IMR-90 (cell line): ENCODE measurements around the gene PDLIM1. TPM values are rescaled to one million over a fixed set of nuclear protein-coding genes. Genes with fewer than 3 reads are reported as not detected.

ENCODE experiments used
- ATAC-seq: fragments of 200-7000 bp; cut with Tn5 transposase; 2 replicates; pipeline ENCODE4 v1.9.1; 2020; ENCODE audit warnings: low read depth, mild to moderate bottlenecking, moderate library complexity
- BruUV-seq: library from RNA; stranded (reverse); fragments of 400-500 nt; replicated peaks from 2 replicates; lab custom pipeline; 2021; lab: Mats Ljungman, UMichigan
- CTCF ChIA-PET: fragments of 300-600 bp; formaldehyde crosslinking; extraction: SDS; loops from one replicate; lab custom pipeline; 2021; ENCODE audit warnings: antibody characterized with exemption; lab: Yijun Ruan, JAX
- POLR2A ChIA-PET: fragments of 300-600 bp; sonication (Branson Sonifier 250); formaldehyde crosslinking; loops from one replicate; lab custom pipeline; 2022; ENCODE audit warnings: antibody characterized with exemption; ENCODE audit not compliant: unreplicated experiment; lab: Charles Lee
- DNase-seq: peaks from one replicate; pipeline ENCODE4 v3.0.0; 2013
- H2AFZ ChIP-seq: replicated peaks from 2 replicates; pipeline ENCODE3; 2013; ENCODE audit warnings: low read length, mild to moderate bottlenecking; ENCODE audit not compliant: poor library complexity
- H2AK5ac ChIP-seq: 2 replicates; pipeline ENCODE4 v1.6.1; 2013; ENCODE audit warnings: low read depth, low read length, inconsistent platforms
- H2AK9ac ChIP-seq: replicated peaks from 2 replicates; pipeline ENCODE3; 2013; ENCODE audit warnings: mild to moderate bottlenecking, low read depth, low read length, moderate library complexity; ENCODE audit not compliant: poor library complexity
- H2BK120ac ChIP-seq: 2 replicates; pipeline ENCODE4 v1.6.1; 2013; ENCODE audit warnings: low read depth, low read length, inconsistent platforms
- H2BK15ac ChIP-seq: 3 replicates; pipeline ENCODE4 v1.6.1; 2013; ENCODE audit warnings: low read depth, low read length, inconsistent platforms
- H2BK20ac ChIP-seq: 2 replicates; pipeline ENCODE4 v1.6.1; 2013; ENCODE audit warnings: low read depth, mild to moderate bottlenecking, inconsistent platforms, low read length, moderate library complexity
- H2BK5ac ChIP-seq: 2 replicates; pipeline ENCODE4 v1.6.1; 2013; ENCODE audit warnings: mild to moderate bottlenecking, low read depth, low read length, inconsistent platforms; ENCODE audit not compliant: poor library complexity, severe bottlenecking
- H3K14ac ChIP-seq: replicated peaks from 2 replicates; pipeline ENCODE4 v1.6.1; 2013; ENCODE audit warnings: low read depth, low read length, inconsistent platforms
- H3K18ac ChIP-seq: 2 replicates; pipeline ENCODE4 v1.6.1; 2013; ENCODE audit warnings: low read depth, low read length, control low read depth
- H3K23ac ChIP-seq: 2 replicates; pipeline ENCODE4 v1.6.1; 2013; ENCODE audit warnings: low read depth, low read length, inconsistent platforms
- H3K27ac ChIP-seq: 2 replicates; pipeline ENCODE4 v1.5.1; 2013; ENCODE audit warnings: mild to moderate bottlenecking, control low read depth, low read length; ENCODE audit not compliant: insufficient read depth
- H3K27me3 ChIP-seq: 2 replicates; pipeline ENCODE4 v1.6.1; 2013; ENCODE audit warnings: low read length; ENCODE audit not compliant: control insufficient read depth, insufficient read depth
- H3K36me3 ChIP-seq: 2 replicates; pipeline ENCODE4 v1.6.1; 2013; ENCODE audit warnings: low read length, mixed read lengths; ENCODE audit not compliant: control insufficient read depth, insufficient read depth
- H3K4ac ChIP-seq: 2 replicates; pipeline ENCODE4 v1.6.1; 2013; ENCODE audit warnings: low read depth, low read length, inconsistent platforms
- H3K4me1 ChIP-seq: 2 replicates; pipeline ENCODE4 v1.6.1; 2013; ENCODE audit warnings: low read length, mixed read lengths; ENCODE audit not compliant: control insufficient read depth, insufficient read depth
- H3K4me2 ChIP-seq: 2 replicates; pipeline ENCODE4 v1.6.1; 2013; ENCODE audit warnings: low read depth, mild to moderate bottlenecking, control low read depth, low read length, moderate library complexity
- H3K4me3 ChIP-seq: 2 replicates; pipeline ENCODE4 v1.5.1; 2013; ENCODE audit warnings: low read depth, mild to moderate bottlenecking, control low read depth, low read length, moderate library complexity; ENCODE audit not compliant: insufficient read depth
- H3K56ac ChIP-seq: 2 replicates; pipeline ENCODE4 v1.6.1; 2013; ENCODE audit warnings: low read length, inconsistent platforms; ENCODE audit not compliant: insufficient read depth; ENCODE audit errors: extremely low read depth
- H3K79me1 ChIP-seq, 2 experiments: 2 replicates each; pipeline ENCODE4 v1.6.1; 2013; ENCODE audit warnings: low read length in 2 of 2, inconsistent platforms in 1 of 2, low read depth in 1 of 2
- H3K9ac ChIP-seq: 2 replicates; pipeline ENCODE4 v1.6.1; 2013; ENCODE audit warnings: low read depth, low read length, control low read depth
- H3K9me1 ChIP-seq: 2 replicates; pipeline ENCODE4 v1.6.1; 2013; ENCODE audit warnings: low read length, inconsistent platforms; ENCODE audit not compliant: insufficient read depth
- H3K9me3 ChIP-seq: 2 replicates; pipeline ENCODE4 v1.6.1; 2013; ENCODE audit warnings: low read length; ENCODE audit not compliant: control insufficient read depth, insufficient read depth
- H4K20me1 ChIP-seq: 2 replicates; pipeline ENCODE4 v1.6.1; 2013; ENCODE audit warnings: low read length, inconsistent platforms; ENCODE audit not compliant: insufficient read depth
- H4K5ac ChIP-seq: 2 replicates; pipeline ENCODE4 v1.6.1; 2013; ENCODE audit warnings: mild to moderate bottlenecking, low read depth, low read length, control low read depth
- H4K8ac ChIP-seq, 2 experiments: 2 replicates each; pipeline ENCODE4 v1.6.1; 2013; ENCODE audit warnings: low read depth in 2 of 2, low read length in 2 of 2, control low read depth in 1 of 2, inconsistent platforms in 1 of 2
- H4K91ac ChIP-seq: 2 replicates; pipeline ENCODE4 v1.6.1; 2013; ENCODE audit warnings: low read depth, low read length, inconsistent platforms; ENCODE audit not compliant: insufficient read depth
- BHLHE40 ChIP-seq: fragments of 150-350 bp; IDR thresholded peaks from 2 replicates; pipeline ENCODE4 v1.6.1; 2016; ENCODE audit warnings: mild to moderate bottlenecking, low read depth, low read length
- FOS ChIP-seq: fragments of 150-350 bp; IDR thresholded peaks from 2 replicates; pipeline ENCODE4 v1.6.1; 2016; ENCODE audit warnings: low read depth, low read length
- MXI1 ChIP-seq: IDR thresholded peaks from 2 replicates; pipeline ENCODE4 v1.6.1; 2012; ENCODE audit warnings: low read depth, mild to moderate bottlenecking, low read length, moderate library complexity, borderline replicate concordance
- POLR2A ChIP-seq: IDR thresholded peaks from 2 replicates; pipeline ENCODE4 v1.6.1; 2012; ENCODE audit warnings: mild to moderate bottlenecking, low read depth, low read length
- SMC3 ChIP-seq: fragments of 150-350 bp; IDR thresholded peaks from 2 replicates; pipeline ENCODE4 v1.6.1; 2016; ENCODE audit warnings: low read depth, mild to moderate bottlenecking, antibody characterized with exemption, low read length, moderate library complexity
- USF2 ChIP-seq: fragments of 150-350 bp; IDR thresholded peaks from 2 replicates; pipeline ENCODE4 v1.6.1; 2017; ENCODE audit warnings: mild to moderate bottlenecking, antibody characterized with exemption, low read length, low read depth
- WGBS, 2 experiments: methylation state at CpG; one replicate each; pipeline versions ENCODE4 v1.1.5 to v1.1.7; 2013; ENCODE audit warnings: missing lambda C conversion rate in 2 of 2; ENCODE audit not compliant: insufficient read length in 1 of 2; ENCODE audit errors: extremely low coverage in 2 of 2; 5-methylcytosine and 5-hydroxymethylcytosine counted together
- dilution Hi-C: fragments of 300-500 bp; cut with HindIII; formaldehyde crosslinking; loops from one replicate; pipeline ENCODE4 v1.14.3; 2018; ENCODE audit warnings: low sequenced_read_pairs; ENCODE audit not compliant: unreplicated experiment
- in situ Hi-C: fragments of 300-500 bp; cut with MboI; formaldehyde crosslinking; loops from 3 replicates; pipeline ENCODE4 v1.14.3; 2019; ENCODE audit warnings: low sequenced_read_pairs, inconsistent platforms, mixed read lengths
- intact Hi-C: fragments of 100-400 bp; cut with micrococcal nuclease; formaldehyde crosslinking; loops from 2 replicates; pipeline ENCODE4 v1.10.0; 2022
- polyA plus RNA-seq, 3 experiments: library from polyadenylated mRNA; depleted of rRNA; stranded (reverse); fragments of >200 nt; gene quantifications; 2 replicates each; pipeline ENCODE4 v1.2.3, GENCODE V29; 2012; ENCODE audit warnings: low replicate concordance in 1 of 3
- total RNA-seq: library from RNA; depleted of rRNA; stranded (reverse); fragments of >200 nt; gene quantifications from 2 replicates; pipeline ENCODE4 v1.2.3, GENCODE V29; 2012

The PDLIM1 gene
- total and polyA plus RNA-seq, 2 of the 4 experiments (the other 2 are of a cell fraction) = 30.1 to 187 TPM

- BruUV-seq = no TSS peak
- DNase-seq (no peak), ATAC-seq (no peak)
- no peak overlapping the region for H4K5ac ChIP-seq
- in situ Hi-C loops (no loop called here), dilution Hi-C loops (no loop called here), intact Hi-C loops (loop anchor here (1.0 kb wide), 1 partner anchor 8 kb away; no protein-coding TSS in a partner anchor)
- ChIA-PET CTCF (interaction anchor here (1.6 to 1.7 kb wide), 2 partner anchors 44 to 76 kb away, joined by 6 to 7 read pairs; no protein-coding TSS in a partner anchor), POLR2A (interaction anchor here (1.0 to 1.4 kb wide), 2 partner anchors 10 to 46 kb away, joined by 3 to 8 read pairs; no protein-coding TSS in a partner anchor)
- H3K9ac ChIP-seq = no peak overlapping the region
- no peak overlapping the region for H3K18ac ChIP-seq
- H2BK15ac ChIP-seq = no peak overlapping the region
- H3K4me2 ChIP-seq = 0 out of 2 replicates have a peak overlapping the region, but pooled peaks have one; percentile 37
- peaks cover 61% of the 10 kb centered on the region for H4K20me1 ChIP-seq
- H2BK20ac ChIP-seq = no peak overlapping the region
- H3K4ac ChIP-seq = no peak overlapping the region
- no peak overlapping the region for H3K27ac ChIP-seq
- no peaks in the 10 kb centered on the region for H3K27me3 ChIP-seq
- H4K91ac ChIP-seq = no peak overlapping the region
- no peaks in the 10 kb centered on the region for H3K9me3 ChIP-seq
- peaks cover 17 to 73% of the 10 kb centered on the region in 2 experiments for H3K79me1 ChIP-seq
- H2AK9ac ChIP-seq = no peak overlapping the region
- no peak overlapping the region for H2BK5ac ChIP-seq
- H2BK120ac ChIP-seq = no peak overlapping the region
- peaks cover 10% of the 10 kb centered on the region for H3K4me1 ChIP-seq
- 100% methylated on average over 2 of the region's 3 CpGs; no CpG with 5 or more reads in 1 of the 2 experiments for WGBS, 2 experiments
- no peak overlapping the region for H4K8ac ChIP-seq
- H3K36me3 ChIP-seq = peaks cover 8% of the 10 kb centered on the region; the same call in 1 of the 2 replicates
- H3K14ac ChIP-seq = no peak overlapping the region
- no peak overlapping the region for H3K56ac ChIP-seq
- no peak overlapping the region for H2AFZ ChIP-seq
- no peak overlapping the region for H3K4me3 ChIP-seq
- no peak overlapping the region for H2AK5ac ChIP-seq
- H3K23ac ChIP-seq = no peak overlapping the region; the same call in none of the 2 replicates
- TF ChIP-seq SMC3 (no peak), POLR2A (no peak), USF2 (no peak), FOS (no peak), BHLHE40 (no peak), MXI1 (no peak)
- H3K9me1 ChIP-seq = peaks cover 30% of the 10 kb centered on the region
Observed at GRCh38 chr10:95287281-95287680, 3.5 kb downstream of the PDLIM1 start.
